ENCODE results near the gene SCNN1A. TPM values are rescaled to one million over a fixed set of nuclear protein-coding genes. Genes with fewer than 3 reads are reported as not detected.

Gene SCNN1A
- total RNA-seq, 3 donors from 2014 or later, result 1.3 to 175 (median 93.7) TPM

DNA sequence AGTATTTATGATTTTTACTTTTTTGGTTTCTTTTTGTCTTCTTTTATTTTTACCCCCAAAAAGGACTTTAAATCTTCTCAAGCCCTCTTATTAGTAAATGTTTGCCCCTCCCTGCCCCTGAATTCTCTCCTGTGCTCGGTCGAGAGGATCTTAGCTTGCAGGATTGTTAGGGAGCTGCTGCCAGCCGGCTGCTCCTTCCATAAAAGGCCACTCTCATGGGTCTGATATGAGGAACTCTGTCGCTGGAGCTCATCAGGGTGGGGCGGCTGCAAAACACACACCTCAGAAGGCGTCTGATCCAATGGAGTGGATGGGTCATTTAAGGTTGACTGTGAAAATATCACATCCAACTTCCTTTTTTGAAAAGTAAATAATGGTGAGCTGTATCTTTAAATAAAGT lies 17.1 kb upstream of the SCNN1A start:
- H3K36me3 ChIP-seq, result no peaks in the 10 kb centered on the region
- TF ChIP-seq POLR2AphosphoS5 (IDR thresholded peaks at IDR 0.05) (no peak), POLR2A (IDR thresholded peaks at IDR 0.05) (no peak)
- TF ChIP-seq, protein P1, sequence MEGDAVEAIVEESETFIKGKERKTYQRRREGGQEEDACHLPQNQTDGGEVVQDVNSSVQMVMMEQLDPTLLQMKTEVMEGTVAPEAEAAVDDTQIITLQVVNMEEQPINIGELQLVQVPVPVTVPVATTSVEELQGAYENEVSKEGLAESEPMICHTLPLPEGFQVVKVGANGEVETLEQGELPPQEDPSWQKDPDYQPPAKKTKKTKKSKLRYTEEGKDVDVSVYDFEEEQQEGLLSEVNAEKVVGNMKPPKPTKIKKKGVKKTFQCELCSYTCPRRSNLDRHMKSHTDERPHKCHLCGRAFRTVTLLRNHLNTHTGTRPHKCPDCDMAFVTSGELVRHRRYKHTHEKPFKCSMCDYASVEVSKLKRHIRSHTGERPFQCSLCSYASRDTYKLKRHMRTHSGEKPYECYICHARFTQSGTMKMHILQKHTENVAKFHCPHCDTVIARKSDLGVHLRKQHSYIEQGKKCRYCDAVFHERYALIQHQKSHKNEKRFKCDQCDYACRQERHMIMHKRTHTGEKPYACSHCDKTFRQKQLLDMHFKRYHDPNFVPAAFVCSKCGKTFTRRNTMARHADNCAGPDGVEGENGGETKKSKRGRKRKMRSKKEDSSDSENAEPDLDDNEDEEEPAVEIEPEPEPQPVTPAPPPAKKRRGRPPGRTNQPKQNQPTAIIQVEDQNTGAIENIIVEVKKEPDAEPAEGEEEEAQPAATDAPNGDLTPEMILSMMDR (IDR thresholded peaks at IDR 0.05), result no peak
- H3K27me3 ChIP-seq, result no peaks in the 10 kb centered on the region
- no peak overlapping the region for H3K4me3 ChIP-seq
- no peaks in the 10 kb centered on the region for H3K4me1 ChIP-seq
- peak overlapping the region; percentile 46 to 52 for H3K27ac ChIP-seq
- no peaks in the 10 kb centered on the region for H3K9me3 ChIP-seq
- DNase-seq (ENCODE audit: low spot score in 2 of 2), result no peak
- intact Hi-C loops (cut with DNase I; ENCODE audit: low total_unique reads), result no loop called here

DNA sequence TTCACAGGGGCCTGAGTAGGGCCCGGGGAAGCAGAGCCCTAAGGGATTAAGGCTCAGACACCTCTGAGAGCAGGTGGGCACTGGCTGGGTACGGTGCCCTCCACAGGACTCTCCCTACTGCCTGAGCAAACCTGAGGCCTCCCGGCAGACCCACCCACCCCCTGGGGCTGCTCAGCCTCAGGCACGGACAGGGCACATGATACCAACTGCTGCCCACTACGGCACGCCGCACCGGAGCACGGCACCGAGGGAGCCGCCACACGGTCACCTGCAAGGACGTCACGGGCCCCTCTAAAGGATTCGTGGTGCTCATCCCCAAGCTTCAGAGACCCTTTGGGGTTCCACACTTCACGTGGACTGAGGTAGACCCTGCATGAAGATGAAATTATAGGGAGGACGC lies 15.7 kb upstream of the SCNN1A start:
- no peaks in the 10 kb centered on the region for H3K27me3 ChIP-seq
- intact Hi-C loops (cut with DNase I; ENCODE audit: low total_unique reads), result no loop called here
- no peaks in the 10 kb centered on the region for H3K4me1 ChIP-seq
- no peaks in the 10 kb centered on the region for H3K9me3 ChIP-seq
- TF ChIP-seq POLR2A (IDR thresholded peaks at IDR 0.05), result no peak
- DNase-seq (ENCODE audit: low spot score in 2 of 2), result no peak
- H3K27ac ChIP-seq, result peak overlapping the region in 1 of 2 donors; percentile 33
- H3K36me3 ChIP-seq, result no peaks in the 10 kb centered on the region
- no peak overlapping the region for H3K4me3 ChIP-seq

DNA sequence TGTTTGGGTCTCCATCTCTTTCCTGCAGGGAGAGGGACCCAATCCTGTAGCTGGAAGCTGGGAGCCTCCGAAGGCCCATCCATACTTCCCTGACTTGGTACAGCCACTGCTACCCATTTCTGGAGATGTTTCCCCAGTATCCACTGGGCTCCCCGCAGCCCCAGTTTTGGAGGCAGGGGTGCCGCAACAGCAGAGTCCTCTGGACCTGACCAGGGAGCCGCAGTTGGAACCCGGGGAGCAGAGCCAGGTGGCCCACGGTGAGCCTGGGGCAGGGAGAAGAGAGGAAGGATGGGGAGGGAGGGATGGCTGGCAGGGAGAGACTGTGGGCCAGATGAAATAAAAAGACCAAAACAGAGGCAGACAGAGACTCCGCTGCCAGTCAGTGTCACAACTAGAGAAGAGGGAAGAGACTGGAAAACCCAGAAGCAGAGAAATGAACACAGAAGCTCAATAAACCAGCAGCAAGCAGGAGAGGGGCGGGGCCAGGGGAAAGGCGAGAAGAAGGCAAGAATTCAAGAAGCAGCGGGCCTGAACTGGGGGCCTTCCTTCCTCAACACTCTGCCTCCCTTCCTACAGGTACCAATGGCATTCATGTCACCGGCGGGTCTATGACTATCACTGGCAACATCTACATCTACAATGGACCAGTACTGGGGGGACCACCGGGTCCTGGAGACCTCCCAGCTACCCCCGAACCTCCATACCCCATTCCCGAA lies 14.9 kb upstream of the SCNN1A start:
- H3K4me1 ChIP-seq, result no peaks in the 10 kb centered on the region
- intact Hi-C loops (cut with DNase I; ENCODE audit: low total_unique reads), result no loop called here
- TF ChIP-seq, protein P1 (IDR thresholded peaks at IDR 0.05), result no peak
- TF ChIP-seq POLR2AphosphoS5 (IDR thresholded peaks at IDR 0.05) (no peak), POLR2A (IDR thresholded peaks at IDR 0.05) (no peak)
- H3K9me3 ChIP-seq, result no peaks in the 10 kb centered on the region
- no peaks in the 10 kb centered on the region for H3K27me3 ChIP-seq
- peak overlapping the region; percentile 33 to 56 for H3K27ac ChIP-seq
- DNase-seq (ENCODE audit: low spot score in 2 of 2), result no peak
- H3K36me3 ChIP-seq, result no peaks in the 10 kb centered on the region
- H3K4me3 ChIP-seq, result no peak overlapping the region

DNA sequence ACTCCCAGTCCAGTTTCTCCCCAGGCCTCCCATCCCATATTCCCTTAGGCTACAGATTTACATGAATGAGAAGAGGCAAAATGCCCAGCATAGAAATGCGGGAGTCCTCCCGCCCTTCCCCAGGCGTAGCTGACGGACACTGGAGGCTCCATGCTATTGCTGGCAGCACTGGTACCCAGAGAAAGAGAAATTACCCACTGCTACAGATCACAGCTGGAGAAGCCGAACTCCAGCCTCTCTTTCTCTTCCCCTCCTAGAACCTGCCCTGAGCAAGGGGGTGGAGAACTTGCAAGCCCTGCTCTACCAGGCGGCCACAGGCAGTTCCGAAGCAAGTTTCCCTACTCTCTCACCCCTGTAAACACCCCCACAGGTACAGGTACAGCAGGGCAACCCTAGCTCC lies 12.2 kb upstream of the SCNN1A start:
- no peaks in the 10 kb centered on the region for H3K27me3 ChIP-seq
- intact Hi-C loops (cut with DNase I; ENCODE audit: low total_unique reads), result no loop called here
- H3K9me3 ChIP-seq, result no peaks in the 10 kb centered on the region
- H3K4me3 ChIP-seq, result no peak overlapping the region
- H3K27ac ChIP-seq, result peak overlapping the region; percentile 22 to 29
- peaks cover 0 to 7% of the 10 kb centered on the region in 2 donors for H3K4me1 ChIP-seq
- H3K36me3 ChIP-seq, result no peaks in the 10 kb centered on the region
- no peak for DNase-seq (ENCODE audit: low spot score in 2 of 2)
- TF ChIP-seq, protein P1 (IDR thresholded peaks at IDR 0.05), result no peak
- no peak for TF ChIP-seq POLR2A (IDR thresholded peaks at IDR 0.05)
- no peak for TF ChIP-seq POLR2AphosphoS5 (IDR thresholded peaks at IDR 0.05)

DNA sequence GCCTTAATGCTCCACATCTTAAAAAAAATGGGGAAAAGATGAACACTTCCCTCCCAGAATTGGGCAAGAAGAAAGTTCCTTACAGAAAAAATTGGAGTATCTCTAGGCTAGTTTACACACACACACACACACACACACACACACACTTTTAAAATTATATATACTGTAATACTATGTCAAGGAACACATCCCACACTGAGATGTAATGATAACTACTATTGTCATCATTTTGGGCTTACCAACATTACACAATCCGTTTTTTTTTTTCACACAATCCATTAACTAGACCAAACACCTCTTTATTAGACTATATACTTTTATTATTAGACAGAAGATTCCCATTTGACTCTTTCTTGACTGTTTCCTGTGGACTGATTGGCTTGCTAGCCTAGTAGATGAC lies 11.1 kb upstream of the SCNN1A start:
- intact Hi-C loops (cut with DNase I; ENCODE audit: low total_unique reads), result no loop called here
- Histone ChIP-seq H3K36me3 (no peaks in the 10 kb centered on the region), H3K4me3 (no peak overlapping the region), H3K27ac (peak overlapping the region; percentile 33 to 70), H3K9me3 (no peaks in the 10 kb centered on the region), H3K27me3 (no peaks in the 10 kb centered on the region), H3K4me1 (peaks cover 0 to 7% of the 10 kb centered on the region in 2 donors)
- no peak for DNase-seq (ENCODE audit: low spot score in 2 of 2)
- TF ChIP-seq POLR2AphosphoS5 (IDR thresholded peaks at IDR 0.05) (no peak), POLR2A (IDR thresholded peaks at IDR 0.05) (no peak)
- TF ChIP-seq, protein P1 (IDR thresholded peaks at IDR 0.05), result no peak
